ENCODE data around the gene DOCK2. TPM values are rescaled to one million over a fixed set of nuclear protein-coding genes. Genes with fewer than 3 reads are reported as not detected.
"Not testable (repeated sequence)": the region's sequence is repeated elsewhere in the genome, so short reads cannot be mapped to it uniquely, and the experiment has no call there.

DOCK2 gene
- total RNA-seq, 1 donor from 2014 or later, result 303 TPM

DNA sequence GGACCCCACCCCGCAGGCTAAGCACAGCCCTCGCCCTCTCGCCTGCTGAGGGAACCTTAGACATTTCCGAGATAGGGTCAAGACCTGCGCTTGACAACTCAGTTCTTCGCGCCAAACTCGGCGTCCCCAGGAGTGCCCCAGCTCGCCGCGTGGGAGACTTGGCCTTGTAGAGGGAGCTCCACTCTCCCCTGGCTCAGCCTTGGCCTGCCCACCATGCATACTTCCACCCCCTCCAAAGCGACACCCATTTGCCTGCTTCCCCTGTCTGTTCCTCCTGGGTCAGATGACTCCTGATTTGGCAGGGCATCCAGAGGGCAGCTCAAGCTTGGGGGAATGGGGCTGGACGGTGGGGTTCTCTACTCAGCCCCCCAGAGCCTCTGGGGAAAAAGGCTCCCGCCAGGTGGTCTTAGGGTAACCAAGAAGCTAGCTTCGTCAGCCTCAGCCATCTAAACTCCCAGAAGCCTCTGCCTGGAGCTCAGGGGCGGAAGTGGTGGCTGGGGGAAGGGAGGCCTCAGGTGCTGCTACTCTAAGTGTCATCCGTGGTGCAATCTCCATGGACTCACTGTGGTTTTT lies 560 bp downstream of the DOCK2 start:
- intact Hi-C loops (cut with micrococcal nuclease), result loop anchor here (1.0 to 5.0 kb wide), 3 partner anchors 12 to 65 kb away; partner anchors contain the start of gene SPDL1

DNA sequence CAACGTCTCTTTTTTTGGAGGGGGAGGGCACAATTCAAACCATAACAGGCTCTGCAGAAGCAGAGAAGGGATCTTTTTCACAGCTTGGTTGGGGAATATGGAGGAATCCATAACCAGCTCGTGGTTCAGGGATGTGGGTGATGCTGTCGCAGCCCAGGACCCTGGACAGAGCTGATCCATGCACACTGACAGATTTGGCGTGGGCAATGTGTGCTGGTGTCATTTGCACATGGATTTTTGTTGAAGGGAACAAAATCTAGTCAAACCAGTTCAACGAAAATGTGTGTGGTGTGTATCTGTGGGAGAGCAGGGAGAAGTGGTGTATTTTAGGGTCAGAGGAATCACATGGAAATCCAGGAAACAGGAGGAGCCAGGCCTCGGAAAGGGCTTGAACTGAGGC lies 4.2 kb downstream of the DOCK2 start:
- intact Hi-C loops (cut with micrococcal nuclease), result no loop called here

DNA sequence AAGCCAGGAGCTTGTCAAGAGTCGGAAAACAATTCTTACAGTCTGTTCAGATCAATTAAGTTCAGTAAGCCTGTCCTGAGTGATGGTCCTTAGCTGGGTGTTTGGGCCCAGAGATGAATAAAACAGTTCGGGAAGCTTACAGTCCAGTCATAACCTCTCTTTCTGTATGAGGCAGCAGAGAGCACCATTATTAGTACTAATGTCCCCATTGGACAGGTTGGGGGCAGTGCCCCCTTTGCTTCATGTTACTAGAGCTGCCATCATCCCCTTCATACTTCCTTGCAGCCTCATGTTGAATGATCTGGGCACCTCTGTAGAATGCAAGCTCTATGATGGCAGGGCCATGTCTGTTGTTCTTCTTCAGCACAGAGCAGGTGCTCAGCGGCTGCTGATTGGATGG lies 9.8 kb downstream of the DOCK2 start:
- intact Hi-C loops (cut with micrococcal nuclease), result no loop called here

DNA sequence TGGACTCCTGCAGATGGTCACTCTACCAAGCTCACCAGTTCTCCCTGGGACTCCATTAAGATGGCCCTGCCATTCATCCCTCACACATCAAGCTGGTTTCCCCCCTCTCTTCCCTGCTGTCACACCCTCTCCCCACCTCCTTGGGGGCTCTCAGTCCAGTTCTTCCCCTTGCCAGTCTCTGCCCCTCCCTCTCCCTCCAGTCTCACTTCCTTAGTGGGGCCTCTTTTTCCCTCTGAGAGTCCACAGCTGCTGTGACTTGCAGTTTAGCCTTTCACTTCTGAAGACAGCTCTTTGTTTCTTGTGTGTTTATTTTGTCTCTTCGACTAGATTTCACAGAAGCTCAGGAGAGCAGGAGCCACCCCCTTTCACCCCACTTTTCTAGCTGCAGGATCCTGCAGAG lies 10.5 kb downstream of the DOCK2 start:
- intact Hi-C loops (cut with micrococcal nuclease), result no loop called here

DNA sequence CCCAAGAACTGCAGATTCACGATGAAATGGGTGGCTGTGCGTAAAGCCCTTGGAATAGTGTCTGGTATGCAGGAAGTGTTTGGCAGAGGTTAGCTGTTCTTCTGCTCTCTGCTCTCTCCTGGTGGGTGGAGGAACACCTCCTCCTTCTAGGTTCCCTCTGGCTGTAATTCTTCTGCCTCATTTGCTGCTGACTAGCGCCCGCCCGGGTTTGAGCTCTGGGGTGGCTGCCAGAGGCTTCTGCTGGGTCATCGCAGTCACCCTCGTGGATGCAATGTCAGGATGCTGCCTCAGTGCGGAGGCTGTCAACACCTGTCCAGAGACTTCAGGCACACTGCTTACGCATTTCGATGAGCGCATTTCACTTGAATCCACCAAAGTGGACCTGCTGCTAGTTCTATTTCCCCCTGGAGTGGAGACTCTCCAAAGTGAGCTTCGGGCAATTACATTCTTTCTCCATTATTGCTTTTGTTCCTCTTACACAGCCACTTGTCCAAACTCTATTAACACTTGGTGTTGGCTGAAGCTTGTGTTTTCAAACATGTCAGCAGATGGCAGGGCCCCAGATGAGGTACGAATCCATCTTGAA lies 11.7 kb downstream of the DOCK2 start:
- intact Hi-C loops (cut with micrococcal nuclease), result loop anchor here (1.0 kb wide), 2 partner anchors 12 to 65 kb away; partner anchors contain the start of gene DOCK2

DNA sequence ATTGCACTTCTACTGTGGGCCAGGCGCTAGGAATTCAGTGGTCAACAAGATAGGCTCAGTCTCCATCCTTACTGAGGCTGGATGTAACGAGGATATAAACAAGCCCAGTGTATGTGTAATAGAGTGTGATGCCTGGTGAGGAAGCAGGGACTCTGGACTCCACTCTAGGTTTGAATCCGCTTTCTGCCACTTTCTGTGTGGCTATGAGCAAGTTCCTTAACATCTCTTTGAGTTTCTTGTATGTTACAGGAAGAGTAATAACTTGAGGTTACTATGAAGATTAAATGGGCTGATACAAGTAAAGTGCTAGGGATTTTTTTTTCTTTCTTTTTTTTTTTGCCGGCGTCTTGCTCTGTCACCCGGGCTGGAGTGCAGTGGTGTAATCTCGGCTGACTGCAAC lies 12.4 kb downstream of the DOCK2 start:
- intact Hi-C loops (cut with micrococcal nuclease), result loop anchor here (1.0 kb wide), 2 partner anchors 12 to 65 kb away; partner anchors contain the start of gene DOCK2

DNA sequence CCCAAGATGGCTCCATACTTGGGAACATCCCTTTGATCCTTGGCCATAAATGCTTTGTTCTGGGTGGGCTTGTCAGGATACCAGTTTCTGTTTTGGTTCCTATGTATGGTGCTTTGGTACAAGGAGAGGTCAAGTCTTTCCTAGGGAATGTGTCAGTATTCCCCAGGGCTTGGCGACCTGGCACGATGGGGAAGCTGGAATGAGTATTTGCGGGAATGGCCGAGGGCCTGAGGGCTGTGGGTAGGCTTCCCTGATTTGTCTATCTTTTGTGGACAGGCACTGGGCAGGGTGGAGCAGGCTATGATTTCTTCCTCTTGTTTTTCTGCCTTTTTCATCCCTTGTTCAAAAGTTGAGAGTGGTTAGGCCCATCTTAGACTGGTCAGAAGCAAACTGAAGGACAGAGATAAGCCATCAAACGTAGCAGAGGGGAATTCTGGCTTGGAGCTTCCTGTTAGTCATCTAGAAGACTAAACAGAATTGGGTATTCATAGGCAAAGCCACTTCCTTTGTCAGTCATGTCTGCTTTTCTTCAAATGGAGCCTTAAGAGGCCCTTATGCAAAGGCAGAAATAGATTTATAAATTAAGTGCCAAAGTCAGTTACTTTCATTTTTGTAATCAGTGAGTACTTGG lies 13.7 kb downstream of the DOCK2 start:
- intact Hi-C loops (cut with micrococcal nuclease), result no loop called here

DNA sequence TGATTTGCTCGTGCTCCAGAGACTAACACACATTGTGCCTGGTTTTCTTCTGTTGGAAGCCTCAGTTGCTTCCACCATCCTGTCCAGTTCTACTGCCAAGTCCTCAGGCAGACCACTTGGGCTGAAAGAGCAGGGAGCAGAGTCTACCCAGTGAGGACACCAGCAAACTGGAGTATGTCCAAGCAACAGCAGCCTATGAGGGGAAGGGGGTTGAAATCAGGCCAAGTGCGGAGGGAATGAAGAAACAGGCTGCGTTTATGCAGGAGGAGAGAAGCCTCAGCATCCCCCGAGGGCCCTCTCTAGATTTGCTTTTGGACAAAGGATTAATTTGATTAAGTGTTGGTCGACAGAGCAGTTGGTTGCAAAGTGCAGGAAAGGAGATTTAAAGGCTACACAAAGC lies 14.5 kb downstream of the DOCK2 start:
- intact Hi-C loops (cut with micrococcal nuclease), result no loop called here

DNA sequence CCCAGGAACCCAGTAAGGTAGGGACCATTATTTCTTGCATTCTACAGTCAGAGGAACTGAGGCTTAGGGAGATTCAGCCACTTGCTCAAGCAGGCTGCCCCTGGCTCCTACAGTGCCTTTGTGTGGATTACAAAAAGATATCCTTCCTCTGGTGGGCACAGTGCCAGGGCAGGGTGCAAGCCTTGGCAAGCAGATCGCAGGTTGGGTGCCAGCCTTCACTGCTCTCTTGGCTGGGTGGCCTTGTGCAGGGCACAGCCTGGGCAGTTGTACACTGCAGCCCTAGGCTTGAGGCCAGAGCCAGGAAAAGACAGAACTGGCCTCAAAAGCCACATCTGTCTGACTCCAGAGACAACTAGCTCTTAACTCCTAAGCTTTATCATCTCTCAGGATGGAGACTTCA lies 15.0 kb downstream of the DOCK2 start:
- intact Hi-C loops (cut with micrococcal nuclease), result no loop called here

DNA sequence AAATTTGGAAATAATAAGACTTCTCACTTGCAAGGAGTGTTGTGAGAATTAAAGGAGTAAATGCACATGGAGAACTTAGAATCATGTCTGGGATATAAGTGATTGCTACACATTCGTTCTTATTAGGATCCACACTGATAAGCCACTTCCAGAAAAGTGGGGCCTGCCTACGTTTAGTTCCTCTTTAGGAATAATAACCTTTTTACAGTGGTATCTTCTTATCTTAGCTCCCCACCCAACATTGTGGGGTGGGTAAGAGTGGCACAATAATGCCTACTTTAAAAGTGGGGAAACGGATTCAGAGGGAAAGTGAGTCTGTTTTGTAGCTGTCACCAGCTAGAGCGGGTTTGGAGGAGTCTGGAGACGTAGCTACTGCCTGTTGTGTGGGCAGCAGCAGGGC lies 16.0 kb downstream of the DOCK2 start:
- intact Hi-C loops (cut with micrococcal nuclease), result no loop called here

DNA sequence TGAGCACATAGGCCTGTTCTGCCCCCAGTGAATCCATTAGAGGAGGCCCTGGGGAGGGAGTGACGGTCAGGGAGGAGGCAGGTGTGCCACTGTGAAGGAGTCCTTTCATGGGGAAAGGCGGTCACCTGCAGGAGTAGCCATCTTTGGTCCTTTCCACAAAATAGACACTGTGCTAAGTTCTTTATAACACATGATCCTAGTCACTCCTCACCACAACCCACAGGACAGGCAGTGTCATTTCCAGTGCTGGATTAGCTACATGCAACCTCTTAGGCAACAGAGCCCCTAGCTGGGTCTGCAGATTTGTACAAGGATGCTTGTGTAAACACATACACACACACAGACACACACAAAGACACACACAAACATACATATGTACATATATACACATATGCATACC lies 18.3 kb downstream of the DOCK2 start:
- intact Hi-C loops (cut with micrococcal nuclease), result no loop called here

DNA sequence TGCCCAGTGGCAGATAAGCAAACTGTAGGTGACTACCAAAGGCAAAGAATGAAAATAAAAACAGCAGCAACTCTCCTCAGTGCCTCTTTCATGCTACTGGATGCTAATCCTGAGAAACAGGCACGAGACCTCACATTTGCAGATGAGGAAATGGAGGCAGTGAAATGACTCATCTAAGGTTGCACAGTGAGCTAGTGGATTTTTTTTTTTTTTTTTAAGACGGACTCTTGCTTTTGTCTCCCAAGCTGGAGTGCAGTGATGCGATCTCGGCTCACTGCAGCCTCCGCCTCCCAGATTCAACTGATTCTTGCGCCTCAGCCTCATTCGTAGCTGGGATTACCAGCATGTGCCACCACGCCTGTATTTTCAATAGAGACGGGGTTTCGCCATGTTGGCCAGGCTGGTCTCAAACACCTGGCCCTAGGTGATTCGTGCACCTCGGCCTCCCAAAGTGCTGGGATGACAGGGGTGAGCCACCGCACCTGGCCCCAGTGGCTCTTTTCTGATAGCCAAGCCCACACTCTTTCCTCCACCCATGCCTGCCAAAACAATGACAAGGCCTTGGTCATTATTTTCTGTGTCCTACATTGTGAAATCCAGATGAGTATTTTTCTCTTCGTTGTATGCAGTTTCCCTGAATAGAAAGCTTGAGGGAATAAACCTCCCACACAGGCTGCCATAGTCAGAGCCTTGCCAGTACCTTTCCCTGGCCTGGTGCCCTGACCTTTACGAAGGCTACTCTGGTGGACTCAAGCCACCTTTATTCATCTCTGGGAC lies 19.2 kb downstream of the DOCK2 start:
- intact Hi-C loops (cut with micrococcal nuclease), result loop anchor here (1.0 kb wide), 1 partner anchor 73 kb away; the partner anchor contains the start of gene SPDL1

DNA sequence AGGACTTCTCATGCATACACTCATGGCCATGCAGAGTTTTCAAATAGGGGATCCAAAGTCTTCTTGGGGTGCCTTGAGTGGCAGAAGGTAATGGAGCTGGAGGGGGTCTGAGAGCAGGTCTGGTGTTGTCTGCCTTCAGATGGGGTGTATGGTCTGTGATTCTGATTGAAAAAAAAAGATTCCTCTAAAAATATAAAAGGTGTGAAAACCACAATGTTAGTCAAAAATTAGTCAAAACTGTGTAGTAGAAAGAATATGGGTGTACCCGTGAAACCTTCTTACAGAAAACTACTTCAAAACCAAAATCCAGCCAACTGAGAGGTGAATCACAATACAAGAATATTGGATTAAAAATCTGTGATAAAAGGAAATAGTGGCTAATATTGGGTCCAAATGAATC lies 20.1 kb downstream of the DOCK2 start:
- intact Hi-C loops (cut with micrococcal nuclease), result no loop called here

DNA sequence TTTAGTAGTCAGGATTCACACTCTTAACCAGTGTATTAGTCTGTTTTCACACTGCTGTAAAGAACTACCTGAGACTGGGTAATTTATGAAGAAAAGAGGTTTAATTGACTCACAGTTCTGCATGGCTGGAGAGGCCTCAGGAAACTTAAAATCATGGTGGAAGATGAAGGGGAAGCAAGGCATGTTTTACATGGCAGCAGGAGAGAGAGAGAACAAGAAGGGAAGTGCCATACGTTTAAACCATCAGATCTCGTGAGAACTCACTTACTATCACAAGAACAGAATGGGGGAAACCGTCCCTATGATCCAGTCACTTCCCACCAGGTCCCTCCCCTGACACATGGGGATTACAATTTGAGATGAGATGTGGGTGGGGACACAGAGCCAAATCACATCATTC lies 25.4 kb downstream of the DOCK2 start:
- intact Hi-C loops (cut with micrococcal nuclease), result not testable (repeated sequence)

DNA sequence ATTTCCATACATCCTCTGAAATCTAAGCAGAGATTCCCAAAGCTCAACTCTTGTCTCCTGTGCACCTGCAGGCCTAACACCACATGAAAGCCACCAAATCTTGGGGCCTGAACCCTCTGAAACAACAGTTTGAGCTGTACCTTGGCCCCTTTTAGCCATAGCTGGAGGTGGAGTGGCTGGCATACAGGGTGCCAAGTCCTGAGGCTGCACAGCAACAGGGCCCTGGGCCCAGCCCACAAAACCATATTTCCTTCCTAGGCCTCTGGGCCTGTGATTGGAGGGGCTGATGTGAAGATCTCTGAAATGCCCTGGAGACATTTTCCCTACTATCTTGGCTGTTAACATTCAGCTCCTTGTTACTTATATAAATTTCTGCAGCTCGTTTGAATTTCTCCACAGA lies 26.5 kb downstream of the DOCK2 start:
- intact Hi-C loops (cut with micrococcal nuclease), result no loop called here

DNA sequence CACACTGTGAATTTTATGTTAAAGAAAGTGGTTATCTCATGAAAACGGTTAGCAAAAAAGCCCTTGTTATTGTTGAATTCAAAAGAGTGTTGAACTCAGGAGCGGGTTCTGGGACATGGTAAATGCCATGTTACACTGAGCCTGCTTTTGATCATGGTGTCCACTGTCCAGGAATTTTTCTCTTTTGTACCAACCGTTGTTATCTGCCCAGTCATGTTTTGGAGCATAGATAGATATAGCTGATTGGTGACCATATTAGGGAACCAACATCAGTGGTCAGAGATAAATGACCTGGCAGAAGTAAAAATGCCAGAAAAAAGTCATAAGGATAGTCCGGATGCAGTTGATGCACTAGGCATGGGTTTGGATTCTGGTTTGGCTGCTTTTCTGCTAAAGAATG lies 29.3 kb downstream of the DOCK2 start:
- intact Hi-C loops (cut with micrococcal nuclease), result no loop called here

DNA sequence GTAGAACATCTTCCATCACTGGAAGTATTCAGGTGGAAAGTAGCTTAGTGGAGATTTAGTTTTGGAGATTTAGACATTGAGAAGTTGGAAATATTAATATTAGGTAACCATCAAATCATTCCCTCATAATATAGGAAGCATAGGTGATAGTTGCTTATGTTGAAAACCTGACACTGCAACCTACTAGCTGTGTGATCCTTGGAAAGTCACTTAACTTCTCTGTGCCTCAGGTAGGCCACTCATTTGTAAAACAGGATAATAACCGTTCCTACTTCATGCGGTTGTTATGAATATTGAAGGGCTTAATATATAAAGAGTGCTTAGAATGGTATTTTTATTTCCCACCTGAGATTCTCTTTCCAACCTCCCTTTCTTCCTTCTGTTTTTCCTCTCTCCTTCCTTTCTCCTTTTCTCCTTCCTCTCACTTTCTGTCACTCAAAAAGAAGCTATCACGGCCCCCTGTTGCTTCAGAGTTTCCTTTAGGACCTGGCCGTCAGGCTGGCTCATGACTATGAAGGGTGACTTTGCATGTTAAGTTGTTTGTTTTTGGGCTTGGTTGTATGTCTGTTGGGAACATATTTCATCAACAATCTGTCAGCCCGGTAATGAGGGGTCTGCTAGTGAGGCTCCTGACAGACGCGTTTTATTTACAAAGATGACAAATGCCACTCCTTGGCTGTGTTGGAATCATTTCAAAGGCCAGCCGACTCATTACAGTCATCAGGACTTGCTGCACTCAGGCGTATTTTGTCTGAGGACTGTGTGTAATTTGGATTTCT lies 31.0 kb downstream of the DOCK2 start:
- intact Hi-C loops (cut with micrococcal nuclease), result no loop called here

DNA sequence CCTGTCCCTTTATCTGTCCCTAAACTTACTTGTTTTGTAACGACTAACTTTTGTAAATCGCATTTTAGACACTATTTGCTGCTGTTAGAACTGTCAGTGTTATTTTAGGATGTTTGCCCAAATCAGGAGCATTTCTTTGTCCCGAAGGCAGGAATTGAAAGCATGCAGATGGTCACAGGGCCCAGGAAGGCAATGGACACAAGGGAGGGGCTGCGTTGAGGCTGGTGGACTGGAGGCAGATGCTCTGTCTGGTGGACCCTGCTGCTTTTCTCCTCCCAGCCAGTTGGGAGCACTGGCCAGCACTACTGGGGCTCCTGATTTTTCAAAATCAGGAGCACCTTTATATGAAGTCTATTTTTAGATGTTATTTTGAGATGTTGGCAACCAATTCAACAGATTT lies 31.7 kb downstream of the DOCK2 start:
- intact Hi-C loops (cut with micrococcal nuclease), result no loop called here

DNA sequence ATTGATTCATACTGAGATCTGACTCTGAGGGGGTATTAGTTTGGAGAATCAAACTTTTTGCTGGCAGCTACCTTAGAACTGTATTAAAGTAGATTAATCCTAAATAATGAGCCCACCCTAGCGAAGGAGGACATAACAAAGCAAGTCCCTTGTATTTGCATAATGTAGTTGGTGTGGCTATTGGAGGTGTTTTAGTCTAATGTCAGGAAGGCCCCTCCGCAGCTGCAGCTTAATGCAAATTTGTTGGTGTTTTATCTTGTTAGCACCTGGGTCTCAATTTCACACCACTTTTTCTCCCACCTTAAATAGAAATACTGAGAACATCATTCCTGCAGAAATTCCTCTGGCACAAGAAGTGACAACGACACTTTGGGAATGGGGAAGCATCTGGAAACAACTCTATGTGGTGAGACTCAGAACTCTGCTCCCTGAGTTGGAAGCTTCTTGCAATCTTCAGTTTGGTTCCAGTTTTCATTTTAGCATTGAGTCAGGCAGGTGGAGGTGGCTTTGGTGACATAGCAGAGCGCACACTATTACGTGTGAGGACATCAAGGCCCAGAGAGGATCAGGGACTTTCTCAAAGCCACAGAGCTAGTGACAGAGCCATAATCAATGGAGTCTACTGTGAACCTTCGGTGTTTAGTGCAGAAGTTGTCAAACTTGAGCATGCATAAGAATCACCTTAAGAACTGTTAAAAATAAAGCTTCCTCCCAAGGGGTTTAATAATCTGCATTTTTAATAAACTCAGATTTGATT lies 33.9 kb downstream of the DOCK2 start:
- intact Hi-C loops (cut with micrococcal nuclease), result no loop called here

DNA sequence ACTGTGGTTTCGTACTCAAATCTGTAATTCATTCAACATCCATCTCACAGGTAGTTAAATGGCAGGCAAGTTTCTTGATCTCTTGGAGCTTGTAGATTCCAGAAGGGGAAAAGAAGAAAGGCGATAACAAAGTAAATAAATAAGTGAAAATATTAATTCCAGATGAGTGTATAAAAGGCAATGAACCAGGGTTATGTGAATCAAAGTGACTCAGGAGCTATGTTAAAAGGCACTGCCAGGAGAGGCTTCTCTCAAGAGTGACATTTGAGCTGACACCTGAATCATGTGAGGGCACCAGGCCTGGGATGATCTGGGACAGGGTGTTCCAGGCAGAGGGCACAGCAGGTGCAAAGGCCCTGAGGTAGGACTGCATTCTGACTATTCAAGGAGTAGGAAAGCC lies 45.0 kb downstream of the DOCK2 start:
- intact Hi-C loops (cut with micrococcal nuclease), result no loop called here

DNA sequence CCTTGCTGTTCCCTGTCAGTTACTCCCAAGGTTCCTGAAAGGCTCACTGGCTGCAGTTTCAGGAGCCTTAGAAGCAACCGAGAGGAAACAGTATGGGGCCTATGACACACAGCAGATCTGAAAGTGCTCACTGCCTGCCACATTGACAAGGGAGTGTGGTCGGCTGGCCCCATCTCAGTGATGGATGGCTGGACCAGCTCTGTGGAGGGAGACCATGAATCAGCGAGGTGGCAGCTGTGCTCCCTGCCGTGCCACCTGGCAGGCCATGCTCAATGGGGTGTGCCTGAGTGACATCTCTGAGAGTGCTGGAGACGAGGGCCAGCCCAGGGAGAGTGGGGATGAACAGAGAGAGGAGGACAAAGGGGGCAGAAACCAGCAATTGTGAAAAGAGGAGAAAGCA lies 49.1 kb downstream of the DOCK2 start:
- intact Hi-C loops (cut with micrococcal nuclease), result no loop called here

All from T-helper 2 cell treated with Interferon-gamma antibody and Interleukin-4, amounts not matched to agents 100 ng/mL and 5 ng/mL, for 36 hours (primary cell).